NOMO-1 (cell line): ENCODE measurements around the gene PGM3.

Source experiments
- DNase-seq, 2 experiments: peaks; one replicate each; lab custom pipeline; 2025; ENCODE audit not compliant: unreplicated experiment in 2 of 2; lab: John Stamatoyannopoulos, UW

Gene PGM3

DNA sequence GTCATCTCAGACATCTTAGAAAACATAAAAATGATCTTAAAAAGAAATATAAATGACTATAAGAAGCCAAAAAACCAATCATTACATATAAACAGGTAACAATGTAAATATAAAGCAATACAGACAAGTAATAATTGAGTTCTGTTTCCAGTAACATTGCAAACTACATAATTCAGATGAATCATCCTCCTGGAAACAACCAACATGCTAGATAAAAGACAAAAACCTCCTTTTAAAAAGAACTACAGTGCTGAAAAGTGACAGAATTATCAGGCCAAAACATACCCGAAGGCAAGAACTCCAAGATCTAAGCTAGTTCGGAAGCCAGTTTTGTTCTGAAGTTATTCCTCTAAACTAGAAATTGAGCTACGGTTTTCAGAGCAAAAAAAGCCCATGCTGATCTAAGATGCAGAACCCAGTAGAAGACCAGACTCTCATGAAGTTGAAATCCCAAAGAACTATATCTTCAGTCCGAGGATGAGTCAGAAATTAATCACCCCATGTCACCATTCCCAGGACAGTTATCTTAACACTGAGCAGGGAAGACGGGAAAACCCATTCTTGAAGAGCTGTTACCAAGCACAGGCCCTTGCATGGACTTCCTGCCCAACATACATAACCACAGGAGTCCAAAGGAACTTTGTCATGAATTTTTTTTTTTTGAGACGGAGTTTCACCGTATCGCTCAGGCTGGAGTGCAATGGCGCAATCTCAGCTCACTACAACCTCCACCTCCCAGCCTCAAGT, 9.8 kb downstream of the PGM3 start:
- no peak for DNase-seq

DNA sequence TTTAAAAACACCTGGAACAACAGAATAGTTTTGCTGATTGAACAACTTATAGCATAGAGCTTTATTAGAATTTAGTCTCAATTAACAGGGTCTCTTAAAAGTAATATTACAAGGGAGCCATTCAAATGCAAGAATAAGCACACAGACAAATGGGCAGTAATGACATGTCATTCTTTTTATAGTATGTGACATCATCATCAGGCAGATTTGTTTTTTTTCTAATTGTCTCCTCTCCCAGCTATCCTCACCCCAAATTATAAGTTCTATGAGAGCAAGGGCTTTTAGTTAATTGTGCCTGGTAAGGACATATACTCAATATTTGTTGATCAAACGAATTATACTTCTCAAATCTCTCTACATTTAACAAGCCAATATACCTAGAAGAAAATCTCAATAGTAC, 11.0 kb downstream of the PGM3 start:
- DNase-seq: no peak

DNA sequence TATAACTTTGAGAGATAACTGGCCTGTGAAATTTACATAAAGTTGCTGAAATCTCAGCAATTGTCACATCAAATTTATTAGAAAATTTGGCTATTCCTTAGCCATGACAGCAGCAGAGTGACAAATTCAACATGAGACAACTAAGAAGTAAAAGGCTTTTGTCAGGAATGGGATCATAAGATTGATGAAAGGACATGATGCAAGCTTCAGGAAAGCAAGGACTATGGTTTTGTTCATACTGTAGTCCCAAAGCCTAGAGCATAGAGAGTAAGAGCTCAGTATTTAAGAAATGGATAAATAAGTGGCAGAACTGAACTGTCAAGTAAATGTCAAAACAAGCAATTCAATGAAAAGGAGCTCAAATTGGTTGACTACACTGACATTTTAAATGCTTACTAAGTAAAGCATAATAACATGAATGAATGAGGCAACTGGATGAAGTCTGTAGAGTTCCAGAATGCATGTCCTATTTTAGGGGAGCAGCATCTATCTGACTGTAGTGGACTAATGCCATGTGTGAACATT, 12.6 kb downstream of the PGM3 start:
- no peak for DNase-seq

DNA sequence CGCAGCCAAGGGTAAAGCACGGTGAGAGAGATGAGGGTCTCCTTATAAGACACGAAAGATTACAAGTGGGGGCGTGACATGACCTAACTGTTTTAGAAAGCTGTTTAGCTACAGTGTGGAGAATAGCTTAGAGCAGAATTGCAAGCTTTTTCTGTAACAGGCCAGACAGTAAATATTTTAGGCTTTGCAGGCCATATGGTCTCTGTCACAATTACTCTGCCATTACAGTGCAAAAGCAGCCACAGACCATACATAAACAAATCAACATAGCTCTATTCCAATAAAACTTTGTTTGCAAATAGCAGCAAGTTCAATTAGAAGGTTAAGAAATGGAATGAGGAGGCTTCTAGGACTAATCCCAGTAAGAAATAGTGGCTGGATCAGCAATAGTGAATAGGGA, 16.8 kb downstream of the PGM3 start:
- DNase-seq: no peak

DNA sequence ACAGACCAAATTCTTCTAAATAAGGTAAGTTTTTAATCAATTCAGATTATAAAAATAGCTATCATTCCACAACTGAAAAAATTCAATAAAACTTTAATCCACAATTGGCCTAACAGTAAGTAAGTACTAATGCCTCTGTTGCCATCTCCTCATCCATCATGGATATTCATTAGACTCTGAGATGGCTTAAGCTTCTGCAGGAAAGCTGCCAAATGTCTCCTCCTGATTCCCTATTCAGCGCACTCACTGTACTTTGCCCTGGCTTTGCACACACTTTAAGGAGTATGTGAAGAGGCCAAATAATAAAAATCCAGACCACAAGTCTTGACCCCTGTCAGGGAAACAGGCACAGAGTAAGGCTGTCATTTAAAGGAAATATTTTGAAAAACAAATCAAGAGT, 23.6 kb downstream of the PGM3 start:
- no peak for DNase-seq

DNA sequence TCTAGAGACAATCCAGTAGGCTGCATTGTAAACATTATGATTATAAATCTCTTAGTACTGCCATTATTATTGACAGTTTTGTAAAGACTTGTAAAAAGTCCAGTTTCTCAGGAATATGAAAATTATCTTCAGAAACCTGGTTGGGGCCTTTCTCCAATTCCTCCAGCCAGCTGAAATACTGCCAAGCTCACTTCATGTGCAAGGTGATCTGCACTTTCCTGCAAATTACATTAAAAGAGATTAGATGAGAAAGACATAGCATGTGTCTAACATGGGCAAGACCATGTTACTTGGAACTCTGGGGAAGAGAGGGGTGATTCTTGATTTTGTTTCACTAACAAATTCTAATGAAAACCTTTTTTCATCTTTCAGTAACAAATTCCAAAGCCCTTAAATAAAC, 24.0 kb downstream of the PGM3 start:
- DNase-seq: no peak

DNA sequence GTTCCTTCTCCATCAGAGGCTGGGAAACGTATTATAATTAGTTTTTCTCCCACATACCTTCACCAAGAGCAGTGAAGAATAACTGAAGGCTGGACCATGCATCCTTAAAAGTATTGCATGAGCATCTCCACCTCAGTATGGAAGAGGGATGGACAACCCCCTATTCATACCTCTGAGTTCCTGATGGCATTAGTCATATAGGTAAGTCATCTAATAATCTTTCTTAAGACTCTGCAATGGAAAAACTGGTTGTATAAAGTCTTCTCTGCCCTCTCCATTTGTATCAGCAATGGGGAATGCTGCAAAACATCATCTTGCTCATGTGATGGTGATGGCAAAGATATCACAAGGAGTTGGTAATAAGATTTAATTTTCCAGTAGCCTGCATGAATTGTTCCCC, 24.5 kb downstream of the PGM3 start:
- no peak for DNase-seq

DNA sequence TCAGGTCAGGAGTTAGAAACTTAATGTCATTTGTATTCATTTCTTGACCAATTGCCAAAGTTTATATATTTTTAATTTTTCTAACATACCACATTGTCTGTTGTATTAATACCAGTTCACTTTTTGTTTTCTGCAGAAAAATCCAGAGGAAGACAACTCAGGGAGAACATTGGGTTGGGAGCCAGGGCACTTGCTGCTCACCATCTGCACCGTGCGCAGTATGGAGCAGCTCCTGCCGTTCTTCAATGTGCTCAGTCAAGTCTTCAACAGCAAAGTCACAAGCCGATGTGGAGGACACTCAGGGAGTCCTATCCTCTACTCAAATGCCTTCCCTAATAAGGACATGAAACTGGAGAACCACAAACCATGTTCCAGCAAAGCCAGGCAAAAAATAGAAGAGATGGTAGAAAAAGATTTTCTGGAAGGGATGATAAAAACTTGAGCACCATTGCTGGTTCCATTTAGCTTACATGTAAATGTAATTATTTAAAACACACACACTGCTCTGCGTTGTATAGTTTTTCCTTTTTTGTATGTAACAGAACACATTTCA, 25.3 kb downstream of the PGM3 start:
- DNase-seq: no peak

DNA sequence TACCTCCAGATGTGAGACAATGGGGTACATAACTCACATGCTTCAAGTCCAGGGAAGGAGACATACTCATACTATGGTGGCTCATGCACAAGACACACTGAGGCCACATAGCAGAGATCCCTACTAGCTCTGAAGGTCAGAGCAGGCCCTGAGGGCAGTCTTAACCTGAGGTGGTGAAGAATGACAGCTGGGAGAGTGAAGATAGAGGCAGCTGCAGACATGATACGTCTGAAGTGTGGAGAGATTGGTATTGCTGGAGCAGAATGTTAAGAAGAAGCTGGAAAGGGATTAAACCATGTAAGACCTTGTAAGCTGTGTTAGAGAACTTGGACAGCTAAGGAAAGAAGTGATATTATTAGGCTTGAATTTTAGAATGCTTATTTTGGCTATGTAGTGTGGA, 32.9 kb downstream of the PGM3 start:
- no peak for DNase-seq

DNA sequence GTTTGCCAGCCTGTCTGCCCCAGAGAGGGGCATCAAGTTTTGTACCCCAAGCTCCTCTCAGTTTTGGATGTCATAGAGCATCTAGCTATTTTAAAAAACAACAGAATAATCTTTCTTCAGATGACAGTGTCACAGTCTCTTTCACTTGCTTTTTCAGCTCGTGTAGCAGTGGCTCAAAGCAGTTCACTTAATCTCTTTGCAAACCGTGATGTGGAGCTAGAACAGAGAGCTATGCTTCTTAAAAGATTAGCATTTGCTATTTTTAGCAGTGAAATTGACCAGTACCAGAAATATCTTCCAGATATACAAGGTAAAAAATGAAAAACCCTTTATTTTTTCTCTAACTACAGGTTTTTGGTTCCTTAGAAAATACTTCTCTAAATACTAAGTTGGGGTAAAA, 37.3 kb downstream of the PGM3 start:
- no peak for DNase-seq

DNA sequence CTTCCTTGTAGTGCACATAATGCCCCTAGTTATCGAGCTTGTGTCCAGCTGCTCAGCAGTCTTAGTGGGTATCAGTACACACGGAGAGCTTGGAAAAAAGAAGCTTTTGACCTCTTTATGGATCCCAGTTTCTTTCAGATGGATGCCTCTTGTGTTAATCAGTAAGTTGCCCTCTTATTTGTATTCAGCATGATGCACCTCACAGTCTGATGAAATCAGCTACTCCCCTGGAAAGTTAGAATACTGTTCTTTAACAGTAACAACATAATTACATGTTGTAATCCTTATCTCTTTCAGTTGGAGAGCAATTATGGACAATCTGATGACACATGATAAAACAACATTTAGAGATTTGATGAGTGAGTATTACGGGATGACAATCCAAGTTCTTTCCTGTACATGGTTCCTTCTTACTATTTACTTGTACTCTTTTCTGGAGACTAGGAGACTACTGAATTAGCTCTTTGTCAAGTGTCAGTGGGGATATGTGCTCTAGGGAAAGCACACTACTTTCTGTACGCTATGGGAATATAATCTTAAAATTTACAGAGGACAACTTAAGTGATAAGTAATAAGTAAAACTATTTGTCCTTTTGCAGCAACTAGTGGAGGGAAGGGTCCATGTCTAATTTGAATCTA, 39.1 kb downstream of the PGM3 start:
- no peak for DNase-seq

DNA sequence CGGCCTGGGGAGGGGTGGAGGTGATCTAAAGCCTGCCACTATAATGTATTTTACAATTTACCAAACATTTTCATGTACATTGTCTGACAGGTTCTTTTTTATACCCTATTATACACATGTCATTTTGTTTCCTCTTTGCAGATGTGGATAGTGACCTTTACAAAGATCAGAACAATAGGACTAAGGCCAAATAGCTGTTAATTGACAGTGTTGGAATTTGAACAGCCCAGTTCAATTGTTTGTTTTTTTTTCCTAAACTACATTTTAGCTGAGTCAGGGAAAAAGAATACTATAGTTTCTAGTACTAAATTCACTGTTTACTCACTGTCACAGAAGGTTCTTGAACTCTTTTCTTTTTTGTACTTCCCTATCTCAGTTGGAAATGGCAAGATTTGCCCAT, 40.2 kb downstream of the PGM3 start:
- DNase-seq: no peak

DNA sequence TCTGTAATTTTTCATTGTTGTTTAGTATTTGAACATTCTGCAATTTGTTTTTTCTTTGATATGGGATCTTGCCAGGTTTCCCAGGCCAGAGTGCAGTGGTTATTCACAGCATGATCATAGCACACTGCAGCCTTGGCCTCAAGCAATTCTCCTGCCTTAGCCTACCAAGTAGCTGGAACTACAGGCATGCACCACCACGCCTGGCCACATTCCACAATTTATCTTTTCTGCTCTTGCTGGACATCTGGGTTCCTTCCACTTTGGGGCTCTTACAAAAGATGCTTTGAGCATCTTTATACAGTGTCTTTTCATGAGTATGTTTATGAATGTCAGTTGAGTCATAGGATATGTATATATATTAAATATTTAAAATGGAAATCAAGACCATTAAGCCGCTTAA, 42.0 kb downstream of the PGM3 start:
- DNase-seq: no peak

DNA sequence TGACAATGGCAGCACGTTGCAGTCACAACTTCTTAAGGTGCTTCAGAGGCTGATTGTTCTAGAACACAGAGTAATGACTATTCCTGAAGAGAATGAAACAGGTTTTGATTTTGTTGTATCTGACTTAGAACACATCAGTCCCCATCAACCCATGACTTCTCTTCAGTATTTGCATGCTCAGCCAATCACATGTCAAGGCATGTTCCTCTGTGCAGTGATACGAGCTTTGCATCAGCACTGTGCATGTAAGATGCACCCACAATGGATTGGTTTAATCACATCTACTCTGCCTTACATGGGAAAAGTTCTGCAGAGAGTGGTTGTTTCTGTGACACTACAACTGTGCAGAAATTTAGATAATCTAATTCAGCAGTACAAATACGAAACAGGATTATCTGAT, 54.3 kb downstream of the PGM3 start:
- no peak for DNase-seq

DNA sequence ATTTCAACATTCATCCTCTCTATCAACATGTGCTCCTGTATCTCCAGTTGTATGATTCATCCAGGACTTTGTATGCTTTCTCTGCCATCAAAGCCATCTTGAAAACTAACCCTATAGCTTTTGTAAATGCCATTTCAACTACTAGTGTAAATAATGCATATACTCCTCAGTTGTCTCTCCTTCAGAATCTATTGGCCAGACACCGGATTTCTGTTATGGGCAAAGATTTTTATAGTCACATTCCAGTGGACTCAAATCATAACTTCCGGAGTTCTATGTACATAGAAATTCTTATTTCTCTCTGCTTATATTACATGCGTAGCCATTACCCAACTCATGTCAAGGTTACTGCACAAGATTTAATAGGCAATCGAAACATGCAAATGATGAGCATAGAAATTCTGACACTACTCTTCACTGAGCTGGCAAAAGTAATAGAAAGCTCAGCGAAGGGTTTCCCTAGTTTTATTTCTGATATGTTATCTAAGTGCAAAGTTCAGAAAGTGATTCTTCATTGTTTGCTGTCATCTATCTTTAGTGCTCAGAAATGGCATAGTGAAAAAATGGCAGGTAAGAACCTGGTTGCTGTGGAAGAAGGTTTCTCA, 54.8 kb downstream of the PGM3 start:
- DNase-seq: no peak

DNA sequence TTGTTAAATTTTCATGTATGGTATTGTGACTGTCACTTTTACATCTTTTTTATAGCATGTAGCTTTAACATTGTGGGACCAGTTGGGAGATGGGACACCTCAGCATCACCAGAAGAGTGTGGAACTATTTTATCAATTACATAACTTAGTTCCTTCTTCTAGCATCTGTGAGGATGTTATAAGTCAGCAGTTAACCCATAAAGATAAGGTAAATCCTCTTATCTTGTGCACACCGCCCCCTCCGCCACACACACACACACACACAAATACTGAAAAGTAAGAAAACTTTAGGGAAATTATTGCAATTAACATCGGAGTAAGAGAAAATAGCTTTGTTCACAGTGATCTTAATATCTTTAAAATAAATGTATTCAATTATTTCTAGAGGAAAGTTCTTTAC, 60.9 kb downstream of the PGM3 start:
- DNase-seq: no peak

DNA sequence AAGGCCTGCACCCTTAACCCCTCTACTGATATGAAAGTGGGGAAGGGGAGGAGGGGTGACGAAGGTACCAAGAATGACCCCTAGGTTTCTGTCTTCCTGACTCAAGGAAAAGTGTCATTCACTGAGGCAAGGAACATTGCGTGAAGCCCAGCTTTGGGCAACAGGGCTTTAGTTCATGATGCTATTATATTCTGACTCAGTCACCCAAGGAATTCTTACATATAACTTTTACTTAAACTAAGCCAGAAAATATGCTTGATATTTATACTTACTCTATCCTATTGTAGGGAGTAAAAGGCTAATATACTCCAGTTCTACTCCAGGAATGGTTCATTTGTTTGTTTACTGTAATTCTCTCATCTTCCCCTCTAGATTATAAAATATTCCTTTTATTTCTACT, 65.1 kb downstream of the PGM3 start:
- no peak for DNase-seq

DNA sequence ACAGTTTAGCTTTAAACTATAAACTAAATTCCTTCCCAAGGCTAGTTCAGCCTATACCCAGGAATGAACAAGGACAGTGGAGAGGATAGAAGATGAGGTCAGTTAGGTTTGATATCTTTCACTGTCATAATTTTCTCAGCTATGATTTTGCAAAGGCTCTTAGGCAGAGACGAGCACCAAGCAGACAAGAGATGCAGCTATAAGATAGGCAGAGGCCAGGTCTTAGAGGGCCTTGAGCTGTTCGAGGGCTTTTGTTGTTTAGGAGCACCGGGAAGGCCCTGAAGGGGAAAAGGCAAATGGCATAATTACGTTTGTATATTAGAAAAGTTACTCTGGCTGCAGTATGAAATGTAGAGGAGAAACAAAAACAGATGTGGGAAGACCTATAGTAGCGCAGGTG, 65.8 kb downstream of the PGM3 start:
- DNase-seq: no peak

DNA sequence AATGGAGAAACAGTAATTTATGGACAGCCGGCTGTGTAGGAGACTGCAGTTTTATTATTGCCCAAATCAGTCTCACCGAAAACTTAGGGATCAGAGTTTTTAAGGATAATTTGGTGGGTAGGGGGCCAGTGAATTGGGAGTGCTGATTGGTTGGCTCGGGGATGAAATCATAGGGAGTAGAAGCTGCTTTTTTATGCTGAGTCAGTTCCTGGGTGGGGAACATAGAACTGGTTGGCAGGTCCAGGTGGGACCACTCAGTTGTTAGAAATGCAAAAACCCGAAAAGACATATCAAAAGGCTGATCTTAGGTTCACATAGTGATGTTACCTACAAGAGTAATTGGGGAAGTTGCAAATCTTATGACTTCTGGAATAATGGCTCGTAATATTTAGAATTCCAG, 66.3 kb downstream of the PGM3 start:
- no peak for DNase-seq

DNA sequence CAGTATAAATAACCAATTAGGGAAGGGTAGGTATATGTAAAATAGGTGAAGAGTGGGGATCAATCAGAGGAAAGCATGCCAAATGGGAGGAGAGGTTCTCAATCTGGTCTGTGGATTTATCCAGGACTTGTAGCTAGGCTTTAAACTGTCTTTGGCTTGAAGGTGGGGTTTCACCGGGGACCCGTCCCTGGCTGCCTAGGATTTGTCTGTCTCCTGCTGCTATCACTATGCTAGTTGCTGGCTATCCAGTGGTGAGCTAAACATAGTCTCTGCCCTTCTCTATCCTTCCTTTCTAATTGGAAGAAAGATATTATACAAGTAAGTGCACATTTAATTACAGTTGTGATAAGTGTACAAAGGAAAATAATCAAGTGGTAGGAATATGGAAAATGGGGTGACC, 66.8 kb downstream of the PGM3 start:
- DNase-seq: no peak

DNA sequence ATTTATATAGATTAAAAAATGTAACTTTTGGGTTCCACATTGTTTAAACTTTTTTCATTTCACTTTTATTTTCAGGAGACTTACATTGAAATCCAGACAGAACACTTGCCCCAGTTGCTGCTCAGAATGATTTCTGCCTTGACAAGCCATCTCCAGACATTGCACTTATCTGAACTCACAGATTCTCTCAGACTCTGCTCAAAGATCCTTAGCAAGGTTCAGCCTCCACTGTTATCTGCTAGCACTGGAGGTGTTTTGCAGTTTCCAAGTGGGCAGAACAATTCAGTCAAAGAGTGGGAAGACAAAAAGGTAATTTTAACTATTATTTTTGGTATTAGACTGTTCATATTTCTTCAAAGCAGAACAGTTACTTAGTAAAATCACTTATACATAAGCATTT, 67.6 kb downstream of the PGM3 start:
- DNase-seq: no peak

DNA sequence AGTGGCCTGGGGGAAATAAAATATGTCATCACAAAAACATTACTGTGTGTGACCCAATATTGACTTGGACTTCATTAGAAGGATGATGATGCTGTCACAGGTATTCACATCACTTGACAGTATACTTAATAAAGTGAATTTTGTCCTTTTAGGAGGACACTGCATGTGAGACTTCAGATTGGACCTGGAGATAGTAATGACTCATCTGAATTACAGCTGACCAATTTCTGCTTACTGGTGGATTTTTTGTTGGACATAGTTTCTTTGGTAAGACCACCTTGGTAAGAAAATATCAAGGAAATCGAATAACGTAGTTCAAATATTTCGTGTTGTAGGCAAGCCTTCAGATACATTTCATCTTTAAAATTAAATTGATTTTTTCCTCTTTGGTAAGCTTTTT, 68.5 kb downstream of the PGM3 start:
- DNase-seq: no peak
